HK-2 (cell line): Measurements from ENCODE around the gene ZNF500.
A peak's percentile ranks its signal among the peaks of the same experiment; 100 is the strongest.
"Not testable (repeated sequence)": the region's sequence is repeated elsewhere in the genome, so short reads cannot be mapped to it uniquely, and the experiment has no call there.

Experiments
- DNase-seq: peaks from one replicate; pipeline ENCODE4 v3.0.0-alpha.2; 2018; ENCODE audit not compliant: unreplicated experiment

The ZNF500 gene

DNA sequence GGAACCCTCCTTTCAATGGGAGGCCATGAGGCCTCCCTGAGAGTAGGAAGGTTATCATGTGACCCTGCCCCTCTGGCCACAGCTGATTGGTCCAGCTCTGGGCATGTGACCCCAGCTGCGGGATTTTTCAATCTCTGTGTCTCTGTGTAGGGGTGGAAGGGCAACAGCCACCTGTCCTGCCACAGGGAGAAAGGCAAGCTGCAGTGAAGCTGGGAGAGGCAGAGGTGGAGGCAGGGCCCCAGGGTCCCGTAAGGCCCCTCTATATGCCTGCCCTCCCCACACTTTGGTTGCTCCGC is 21.7 kb downstream of the ZNF500 start:
- no peak for DNase-seq

DNA sequence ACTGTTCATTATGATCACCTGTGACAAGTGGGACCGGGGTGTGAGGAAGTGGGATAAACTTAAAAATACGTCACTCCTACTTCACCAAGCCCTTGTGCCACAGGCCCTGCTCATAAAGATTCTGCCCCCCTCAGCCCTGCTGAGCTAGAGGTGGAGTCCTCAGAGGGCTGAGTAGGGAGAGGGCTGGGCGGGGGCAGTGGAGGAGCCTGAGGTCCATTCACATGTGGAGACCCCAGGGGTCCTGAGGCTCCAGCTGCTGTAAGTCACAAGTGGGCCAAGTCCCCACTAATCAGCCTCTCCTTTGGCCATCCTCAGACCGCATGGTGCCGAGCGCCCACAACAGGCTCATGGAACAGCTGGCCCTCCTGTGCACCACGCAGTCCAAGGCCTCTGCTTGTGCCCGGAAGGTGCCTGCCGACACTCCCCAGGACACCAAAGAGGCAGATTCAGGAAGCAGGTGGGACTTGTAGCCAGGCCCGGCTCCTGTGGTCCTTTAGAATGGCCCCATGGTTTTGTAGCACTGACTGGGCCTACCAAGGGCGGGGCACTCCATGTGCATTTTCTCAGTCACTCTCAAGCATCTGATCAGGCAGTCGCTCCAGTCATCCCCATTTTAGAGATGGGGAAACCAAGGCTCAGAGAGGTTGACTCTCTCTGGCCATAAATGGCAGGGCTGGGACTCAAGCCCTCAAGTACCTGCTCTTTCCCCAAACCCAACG is 22.2 kb downstream of the ZNF500 start:
- no peak for DNase-seq

GRCh38 chr16:4743226-4743878 is 23.6 kb downstream of the ZNF500 start:
- no peak for DNase-seq

- DNase-seq = not testable (repeated sequence)
Measured at GRCh38 chr16:4738370-4738769, 28.6 kb downstream of the ZNF500 start.

DNA sequence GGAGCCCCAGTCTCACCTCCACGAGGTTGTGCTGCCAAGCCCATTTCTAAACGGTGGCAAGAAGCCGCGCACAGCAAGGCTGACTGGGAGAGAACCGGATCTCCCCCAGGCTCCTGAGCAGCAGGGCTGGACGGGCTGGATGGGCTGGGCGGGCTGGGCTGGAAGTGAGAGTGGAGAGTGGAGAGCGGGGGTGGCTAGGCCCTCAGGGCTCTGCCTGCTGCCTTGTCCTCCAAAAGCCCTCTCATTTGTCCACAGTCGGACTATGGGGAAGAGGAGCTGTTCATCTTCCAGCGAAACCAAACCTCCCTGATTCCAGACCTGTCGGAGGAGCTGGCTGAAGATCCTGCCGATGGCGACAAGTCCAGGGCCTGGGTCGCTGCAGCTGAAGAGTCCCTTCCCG is 29.4 kb downstream of the ZNF500 start:
- DNase-seq = no peak

GRCh38 chr16:4736546-4736945 is 30.4 kb downstream of the ZNF500 start:
- no peak for DNase-seq

- peak; percentile 76 for DNase-seq
Measured at GRCh38 chr16:4734730-4735535, 32.0 kb downstream of the ZNF500 start.

DNA sequence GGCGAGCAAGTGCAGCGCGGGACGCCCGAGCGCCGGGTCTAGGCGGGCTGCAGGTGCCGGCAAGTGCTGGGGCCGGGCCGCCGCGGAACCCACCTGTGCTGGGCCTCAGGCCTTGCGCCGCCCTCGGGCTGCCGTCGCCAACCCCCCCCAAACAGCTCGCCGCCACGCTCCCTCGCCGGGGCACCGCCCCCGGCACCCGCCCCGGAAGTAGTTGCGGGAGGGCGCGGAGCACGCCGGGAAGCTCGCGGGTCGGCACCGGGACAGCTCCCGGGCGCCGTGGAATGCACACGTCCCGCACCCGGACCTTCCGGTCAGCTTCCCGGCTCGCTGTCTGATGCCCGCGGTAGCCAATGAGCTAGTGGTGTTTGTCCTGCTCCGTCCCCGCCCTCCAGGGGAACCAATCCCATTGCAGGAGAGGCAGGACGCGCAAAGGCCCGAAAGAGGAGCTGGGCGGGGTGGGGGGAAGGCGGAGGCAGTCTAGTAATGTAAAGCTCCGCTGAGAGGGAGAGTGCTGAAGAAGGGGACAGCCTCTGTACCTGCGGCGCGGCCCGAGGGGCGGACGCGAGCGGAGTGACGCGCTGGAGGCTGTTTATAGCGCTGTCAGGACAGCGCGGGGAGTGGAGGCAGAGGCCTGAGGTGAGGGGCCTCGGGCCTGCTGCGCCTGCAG is 32.8 kb downstream of the ZNF500 start, which contains the start of the genes ANKS3 and DNAAF8:
ANKS3 (minus strand) TSS at position 209 of the 667 bp plus-strand sequence. CDS start 4,122 bp downstream, outside the sequence.
DNAAF8 (plus strand) TSS at position 475 of the 667 bp plus-strand sequence. CDS start 1,978 bp downstream, outside the sequence.
- peak; percentile 90 for DNase-seq

GRCh38 chr16:4733747-4734062 is 33.3 kb downstream of the ZNF500 start:
- no peak for DNase-seq

DNA sequence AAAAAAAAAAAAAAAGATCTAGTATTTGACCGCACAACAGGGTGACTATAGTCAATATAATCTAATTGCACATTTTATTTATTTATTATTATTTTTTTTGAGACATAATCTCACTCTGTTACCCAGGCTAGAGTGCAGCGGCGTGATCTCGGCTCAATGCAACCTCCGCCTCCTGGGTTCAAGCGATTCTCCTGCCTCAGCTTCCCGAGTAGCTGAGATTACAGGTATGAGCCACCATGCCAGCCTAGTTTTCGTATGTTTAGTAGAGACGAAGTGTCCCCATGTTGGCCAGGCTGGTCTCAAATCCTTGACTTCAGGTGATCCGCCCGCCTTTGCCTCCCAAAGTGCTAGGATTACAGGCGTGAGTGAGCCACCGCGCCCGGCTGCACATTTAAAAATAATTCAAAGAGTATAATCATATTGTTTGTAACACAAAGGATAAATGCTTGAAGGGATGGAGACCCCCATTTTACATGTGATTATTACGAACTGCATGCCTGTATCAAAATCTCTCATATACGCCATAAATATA is 33.7 kb downstream of the ZNF500 start:
- no peak for DNase-seq

DNA sequence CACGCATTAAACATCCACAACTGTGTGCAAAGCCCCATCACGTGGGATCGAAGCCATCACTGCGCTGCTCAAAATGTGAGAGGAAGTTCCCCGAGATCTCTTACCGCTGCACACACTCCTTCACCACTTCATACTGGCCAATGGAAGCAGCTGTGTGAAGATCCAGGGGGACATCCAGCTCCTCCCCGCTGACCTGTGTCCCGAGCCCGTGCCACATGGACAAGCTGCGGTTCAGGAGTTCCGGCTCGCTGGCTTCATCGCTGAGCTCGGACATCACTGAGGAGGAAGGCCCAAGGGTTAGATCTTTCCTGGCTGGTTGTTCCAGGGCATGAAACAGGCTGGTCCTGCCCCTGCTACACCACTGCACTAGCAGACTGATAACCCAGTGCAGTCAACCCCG is 37.1 kb downstream of the ZNF500 start:
- DNase-seq = no peak

DNA sequence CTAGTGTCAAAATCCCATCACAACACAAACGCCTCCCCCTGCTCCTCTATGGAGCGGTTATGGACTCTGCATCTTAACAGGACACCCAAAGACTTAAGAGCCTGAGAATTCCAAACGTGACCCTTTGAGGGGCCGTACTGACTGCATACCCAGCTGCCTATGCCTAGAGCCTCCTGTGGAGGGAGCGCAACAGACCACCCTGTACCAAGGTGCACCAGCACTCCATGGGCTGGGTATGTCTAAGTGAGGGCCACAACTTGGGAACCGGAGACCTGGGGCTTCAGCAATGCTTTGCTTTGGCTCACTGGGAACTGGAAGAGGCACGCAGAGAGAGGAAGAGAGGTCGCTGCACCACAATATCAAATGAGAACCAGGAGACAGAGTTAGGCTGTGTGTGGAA is 38.3 kb downstream of the ZNF500 start:
- DNase-seq = no peak

DNA sequence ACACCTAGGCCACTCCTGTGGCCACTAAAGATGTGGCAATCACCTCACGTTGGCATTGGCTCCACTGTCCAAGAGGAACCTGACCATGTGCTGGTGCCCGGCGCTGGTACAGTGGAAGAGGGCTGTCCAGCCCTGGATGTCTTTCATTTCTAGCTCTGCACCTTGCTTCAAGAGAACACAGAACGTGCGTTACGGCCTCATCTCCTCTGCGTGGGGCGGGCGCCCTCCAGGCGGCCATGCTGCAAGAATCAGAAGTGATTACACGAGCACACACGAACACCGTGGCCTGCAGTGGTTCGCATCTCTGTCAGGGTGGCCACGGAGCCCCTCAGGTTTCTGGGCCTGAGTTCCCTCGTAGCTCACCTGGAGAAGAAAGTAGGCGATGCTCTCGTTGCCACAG is 40.3 kb downstream of the ZNF500 start:
- DNase-seq = no peak

GRCh38 chr16:4724661-4725270 is 42.2 kb downstream of the ZNF500 start:
- no peak for DNase-seq

GRCh38 chr16:4723071-4723767 is 43.7 kb downstream of the ZNF500 start:
- DNase-seq = no peak

- no peak for DNase-seq
Measured at GRCh38 chr16:4718466-4718865, 48.5 kb downstream of the ZNF500 start.

- DNase-seq = no peak
Measured at GRCh38 chr16:4714996-4715395, 52.0 kb downstream of the ZNF500 start.

GRCh38 chr16:4713663-4714501 is 53.1 kb downstream of the ZNF500 start:
- DNase-seq = no peak

DNA sequence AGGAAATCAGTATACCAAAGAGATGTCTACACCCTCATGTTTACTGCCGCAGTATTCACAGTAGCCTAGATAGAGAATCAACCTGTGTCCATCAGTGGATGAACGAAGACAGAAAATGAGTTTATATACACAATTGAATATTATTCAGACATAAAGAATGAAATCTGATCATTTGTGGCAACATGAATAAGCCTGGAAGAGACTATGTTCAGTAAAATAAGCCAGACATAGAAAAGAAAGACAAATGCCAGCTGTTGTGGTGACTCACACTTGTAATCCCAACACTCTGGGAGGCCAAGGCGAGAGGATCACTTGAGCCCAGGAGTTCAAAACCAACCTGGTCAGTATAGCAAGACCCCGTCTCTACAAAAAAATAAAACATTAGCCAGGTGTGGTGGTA is 57.5 kb downstream of the ZNF500 start:
- no peak for DNase-seq

GRCh38 chr16:4706871-4707270 is 60.1 kb downstream of the ZNF500 start:
- DNase-seq = no peak
